Transverse colon (tissue), 3 donors: ENCODE results near the gene CD48.

Experiments used
- CTCF ChIP-seq, 5 experiments: fragments of 200-600 bp in 3 of 5; fragments of 450-650 bp in 2 of 5; sonication (generic) in 3 of 5; IDR thresholded peaks; 1 replicate in 2 of 5; 2 replicates in 3 of 5; pipeline ENCODE4 v1.5.1; 2016 to 2017; ENCODE audit warnings: antibody characterized with exemption in 5 of 5, inconsistent platforms in 3 of 5, mild to moderate bottlenecking in 2 of 5, moderate library complexity in 1 of 5
- EP300 ChIP-seq: sonication (generic); formaldehyde crosslinking; IDR thresholded peaks from one replicate; pipeline ENCODE4 v1.6.1; 2017; ENCODE audit warnings: antibody characterized with exemption, low read depth
- POLR2A ChIP-seq: fragments of 450-650 bp; IDR thresholded peaks from one replicate; pipeline ENCODE4 v1.6.1; 2016; ENCODE audit warnings: antibody characterized with exemption, mild to moderate bottlenecking, moderate library complexity

GRCh38 chr1:160645386-160646130 is 66.1 kb downstream of the CD48 start:
- no peak for TF ChIP-seq CTCF (IDR thresholded peaks at IDR 0.05)
- TF ChIP-seq POLR2A: no peak
- no peak for TF ChIP-seq EP300
